Endothelial cell of umbilical vein (primary cell): ENCODE data around the gene SLC47A2. TPM values are rescaled to one million over a fixed set of nuclear protein-coding genes. Genes with fewer than 3 reads are reported as not detected.

Experiments
- BruUV-seq: library from RNA; stranded (reverse); fragments of 400-500 nt; replicated peaks from 2 replicates; lab custom pipeline; 2021; lab: Mats Ljungman, UMichigan
- CTCF ChIA-PET: fragments of 300-600, 350-600 bp; sonication (Branson Sonifier 250); formaldehyde crosslinking; loops from one replicate; lab custom pipeline; 2021; ENCODE audit warnings: antibody characterized with exemption, inconsistent platforms; lab: Charles Lee
- POLR2A ChIA-PET: fragments of 300-600, 350-600 bp; sonication (Branson Sonifier 250); formaldehyde crosslinking; loops from one replicate; lab custom pipeline; 2021; ENCODE audit warnings: antibody characterized with exemption, inconsistent platforms; lab: Charles Lee
- DNase-seq: peaks from one replicate; pipeline ENCODE4 v3.0.0-alpha.2; 2011; ENCODE audit warnings: low read depth, low spot score
- FAIRE-seq: peaks from 2 replicates; lab custom pipeline; 2011; peaks lifted over from hg19 to GRCh38; lab: Jason Lieb, UNC
- H2AFZ ChIP-seq: 2 replicates; pipeline ENCODE4 v1.6.0; 2012; ENCODE audit warnings: low read depth, low read length, control low read depth, inconsistent platforms
- H3K27ac ChIP-seq: 2 replicates; pipeline ENCODE4 v1.5.1; 2011; ENCODE audit warnings: low read depth, mild to moderate bottlenecking, control low read depth, low read length, moderate library complexity; ENCODE audit not compliant: insufficient read depth
- H3K27me3 ChIP-seq, 2 experiments: 2 replicates each; pipeline versions ENCODE4 v1.6.0 to v1.6.1; 2011; ENCODE audit warnings: low read length in 2 of 2, mixed read lengths in 1 of 2; ENCODE audit not compliant: control insufficient read depth in 2 of 2, insufficient read depth in 2 of 2
- H3K36me3 ChIP-seq, 2 experiments: 2 replicates in 1 of 2; 3 replicates in 1 of 2; pipeline ENCODE4 v1.5.1; 2011; ENCODE audit warnings: low read length in 2 of 2, mild to moderate bottlenecking in 1 of 2, moderate library complexity in 1 of 2; ENCODE audit not compliant: control insufficient read depth in 2 of 2, insufficient read depth in 2 of 2; ENCODE audit errors: extremely low read depth in 1 of 2
- H3K4me1 ChIP-seq: 3 replicates; pipeline ENCODE4 v1.5.1; 2011; ENCODE audit warnings: mild to moderate bottlenecking, low read length; ENCODE audit not compliant: control insufficient read depth, insufficient read depth; ENCODE audit errors: extremely low read depth
- H3K4me2 ChIP-seq: 2 replicates; pipeline ENCODE4 v1.6.1; 2011; ENCODE audit warnings: low read length, control low read depth, mixed read lengths; ENCODE audit not compliant: insufficient read depth
- H3K4me3 ChIP-seq, 3 experiments: fragments of 200-600 bp in 1 of 3; sonication (generic), shearing (Covaris generic) in 1 of 3; replicated peaks in 1 of 3; 2 replicates each; pipeline ENCODE4 v1.5.1; 2011 to 2016; ENCODE audit warnings: control low read depth in 3 of 3, low read length in 3 of 3, mild to moderate bottlenecking in 2 of 3, inconsistent platforms in 1 of 3, low read depth in 1 of 3, moderate library complexity in 1 of 3; ENCODE audit not compliant: insufficient read depth in 1 of 3
- H3K79me2 ChIP-seq: 2 replicates; pipeline ENCODE4 v1.6.0; 2012; ENCODE audit warnings: low read length, inconsistent platforms; ENCODE audit not compliant: control insufficient read depth, insufficient read depth
- H3K9ac ChIP-seq: replicated peaks from 2 replicates; pipeline ENCODE3; 2011; ENCODE audit warnings: low read length, control low read depth; ENCODE audit not compliant: insufficient read depth; ENCODE audit errors: extremely low read depth
- H3K9me1 ChIP-seq: replicated peaks from 3 replicates; pipeline ENCODE4 v1.6.0; 2011; ENCODE audit warnings: mild to moderate bottlenecking, low read length; ENCODE audit not compliant: control insufficient read depth, insufficient read depth; ENCODE audit errors: extremely low read depth
- H3K9me3 ChIP-seq: replicated peaks from 2 replicates; pipeline ENCODE4 v1.5.1; 2012; ENCODE audit warnings: low read length, inconsistent platforms; ENCODE audit not compliant: control insufficient read depth, insufficient read depth
- H4K20me1 ChIP-seq: replicated peaks from 2 replicates; pipeline ENCODE3; 2011; ENCODE audit warnings: mild to moderate bottlenecking, low read length; ENCODE audit not compliant: control insufficient read depth, insufficient read depth; ENCODE audit errors: extremely low read depth
- CTCF ChIP-seq, 2 donors: IDR thresholded peaks; 1 replicate in 1 of 2; 2 replicates in 1 of 2; pipeline ENCODE4 v1.5.1; 2011; ENCODE audit warnings: low read length in 2 of 2, mild to moderate bottlenecking in 2 of 2, moderate library complexity in 2 of 2, control low read depth in 1 of 2, inconsistent platforms in 1 of 2, low read depth in 1 of 2; ENCODE audit not compliant: insufficient read depth in 1 of 2; ENCODE audit errors: extremely low read depth in 1 of 2
- EZH2 ChIP-seq: IDR thresholded peaks from 2 replicates; pipeline ENCODE4 v1.6.1; 2012; ENCODE audit warnings: borderline replicate concordance, low read depth, mild to moderate bottlenecking, moderate library complexity, low read length, inconsistent platforms; ENCODE audit not compliant: severe bottlenecking
- FOS ChIP-seq: IDR thresholded peaks from 2 replicates; pipeline ENCODE4 v1.6.1; 2011; ENCODE audit warnings: mild to moderate bottlenecking, low read length, moderate library complexity, borderline replicate concordance; ENCODE audit not compliant: insufficient read depth
- GATA2 ChIP-seq: IDR thresholded peaks from 2 replicates; pipeline ENCODE4 v1.7.0; 2011; ENCODE audit warnings: low read depth, mild to moderate bottlenecking, moderate library complexity, mixed read lengths, low read length; ENCODE audit not compliant: insufficient read length, insufficient read depth
- JUN ChIP-seq: IDR thresholded peaks from 2 replicates; pipeline ENCODE4 v1.6.1; 2011; ENCODE audit warnings: borderline replicate concordance, low read depth; ENCODE audit not compliant: insufficient read length, insufficient read depth
- MAX ChIP-seq: IDR thresholded peaks from 2 replicates; pipeline ENCODE4 v1.6.1; 2011; ENCODE audit not compliant: insufficient read depth, insufficient read length
- MYC ChIP-seq: IDR thresholded peaks from one replicate; pipeline ENCODE4 v1.6.1; 2011; ENCODE audit warnings: mild to moderate bottlenecking, low read depth, low read length
- POLR2A ChIP-seq: IDR thresholded peaks from 2 replicates; pipeline ENCODE4 v1.6.1; 2012; ENCODE audit warnings: low read depth, mild to moderate bottlenecking, control low read depth, low read length
- POLR2AphosphoS5 ChIP-seq: IDR thresholded peaks from 2 replicates; pipeline ENCODE4 v1.6.1; 2012; ENCODE audit warnings: low read depth, mild to moderate bottlenecking, control low read depth, low read length, moderate library complexity; ENCODE audit not compliant: insufficient read depth
- dilution Hi-C: fragments of 300-500 bp; cut with MboI; formaldehyde crosslinking; loops from one replicate; pipeline ENCODE4 v1.15.0; 2019; ENCODE audit warnings: low sequenced_read_pairs; ENCODE audit not compliant: extremely low pct_ligation_motif_present
- intact Hi-C: fragments of 100-400 bp; cut with micrococcal nuclease; formaldehyde crosslinking; loops from one replicate; pipeline ENCODE4 v1.10.0; 2022
- polyA plus RNA-seq, 4 experiments: library from polyadenylated mRNA; depleted of rRNA in 3 of 4; stranded (reverse) in 3 of 4; unstranded in 1 of 4; fragments of >200 nt; gene quantifications; 2 replicates each; pipeline versions ENCODE4 v1.2.1 to v1.2.3, GENCODE V29; 2011 to 2012; ENCODE audit warnings: missing spikeins in 1 of 4
- total RNA-seq: library from RNA; stranded (reverse); gene quantifications from 2 replicates; pipeline ENCODE4 v1.2.3, GENCODE V29; 2021

The SLC47A2 gene
- total and polyA plus RNA-seq, 2 donors (not counting 3 experiments of a cell fraction or from before 2014, with no cell fraction given) = not detected

- H3K27me3 ChIP-seq = no peaks in the 10 kb centered on the region
- H3K9ac ChIP-seq = no peak overlapping the region
- no peaks in the 10 kb centered on the region for H4K20me1 ChIP-seq
- TF ChIP-seq CTCF (IDR thresholded peaks at IDR 0.05; ENCODE audit: extremely low read depth in 1 of 2, insufficient read depth in 1 of 2, low read depth in 1 of 2, low read length in 2 of 2) (no peak), MYC (no peak), POLR2A (no peak), GATA2 (no peak), MAX (no peak), JUN (no peak), EZH2 (no peak), FOS (no peak), POLR2AphosphoS5 (no peak)
- H3K27ac ChIP-seq = no peak overlapping the region
- no peak for FAIRE-seq
- H3K4me2 ChIP-seq = no peak overlapping the region
- no peak for DNase-seq
- H3K36me3 ChIP-seq = no peaks in the 10 kb centered on the region
- H3K9me1 ChIP-seq = no peaks in the 10 kb centered on the region
- H3K9me3 ChIP-seq = no peaks in the 10 kb centered on the region
- H3K4me3 ChIP-seq = no peak overlapping the region
- H3K4me1 ChIP-seq = peaks cover 5% of the 10 kb centered on the region
- ChIA-PET POLR2A (no interaction called here), CTCF (interaction anchor here (8.4 kb wide), 1 partner anchor 15 kb away, joined by 72 read pairs; no protein-coding TSS in a partner anchor)
- no peak overlapping the region for H2AFZ ChIP-seq
- no peaks in the 10 kb centered on the region for H3K79me2 ChIP-seq
- intact Hi-C loops (no loop called here), dilution Hi-C loops (no loop called here)
- BruUV-seq = no TSS peak
Measured at GRCh38 chr17:19746517-19746916, 30.1 kb upstream of the SLC47A2 start.
